Muscle of back (tissue), 11 donors: ENCODE measurements around the gene SDF4. TPM values are rescaled to one million over a fixed set of nuclear protein-coding genes. Genes with fewer than 3 reads are reported as not detected.
"Not testable (repeated sequence)": the region's sequence is repeated elsewhere in the genome, so short reads cannot be mapped to it uniquely, and the experiment has no call there.

ENCODE experiments used
- DNase-seq, 3 donors: peaks; one replicate each; pipeline versions ENCODE4 v3.0.0 to v3.0.0-alpha.2; 2013
- polyA plus RNA-seq, 10 donors: library from polyadenylated mRNA; unstranded; fragments of 120-200 nt; gene quantifications; one replicate each; pipeline ENCODE4 v1.2.1, GENCODE V29; 2013; ENCODE audit not compliant: insufficient read length in 10 of 10

The SDF4 gene
- polyA plus RNA-seq, 10 donors, result 73.5 to 121 (median 88.5) TPM

DNA sequence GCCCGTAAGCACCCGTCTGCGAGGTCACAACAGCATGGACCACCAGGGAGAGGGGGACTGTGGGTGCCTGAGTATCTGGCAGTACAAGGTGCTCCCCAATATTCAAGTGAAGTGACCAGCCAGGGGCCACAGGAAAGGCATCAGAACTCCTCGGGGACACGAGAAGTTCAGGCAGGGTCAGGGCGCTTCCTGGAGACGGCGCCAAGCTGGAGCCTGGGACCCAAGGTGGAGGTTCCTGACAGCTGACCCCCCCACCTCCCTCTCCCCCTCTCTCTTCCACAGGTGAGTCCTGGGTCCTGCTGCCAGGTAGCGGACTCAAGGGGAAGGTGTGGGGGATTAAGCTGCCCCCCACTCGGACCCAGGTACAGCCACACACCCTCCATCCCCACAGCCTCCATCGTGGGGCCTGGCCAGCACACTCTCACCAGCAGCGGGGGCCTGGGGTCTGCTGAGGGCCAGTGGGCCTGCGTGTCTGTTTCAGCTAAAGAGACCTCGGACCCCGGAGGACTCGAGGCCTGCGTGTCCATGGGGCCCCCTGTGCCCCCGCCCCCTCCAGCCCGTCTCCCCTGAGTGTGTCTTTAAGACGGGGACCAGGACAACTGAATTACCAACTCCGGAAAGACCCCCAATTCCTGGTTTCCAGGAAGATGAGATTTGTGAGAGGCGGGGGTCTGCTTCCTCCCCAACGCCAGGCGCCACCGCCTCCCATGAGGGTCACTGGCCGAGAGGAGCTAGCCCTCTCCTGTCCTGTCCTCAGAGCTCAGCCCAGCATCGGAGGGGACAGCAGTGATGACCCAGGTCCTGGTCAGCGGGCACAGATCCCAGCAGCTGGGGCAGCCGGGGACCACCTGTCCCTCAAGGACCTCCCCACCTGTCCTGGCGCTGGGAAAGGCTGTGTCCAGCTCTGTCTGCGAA lies 31.6 kb downstream of the SDF4 start:
- DNase-seq, result no peak

DNA sequence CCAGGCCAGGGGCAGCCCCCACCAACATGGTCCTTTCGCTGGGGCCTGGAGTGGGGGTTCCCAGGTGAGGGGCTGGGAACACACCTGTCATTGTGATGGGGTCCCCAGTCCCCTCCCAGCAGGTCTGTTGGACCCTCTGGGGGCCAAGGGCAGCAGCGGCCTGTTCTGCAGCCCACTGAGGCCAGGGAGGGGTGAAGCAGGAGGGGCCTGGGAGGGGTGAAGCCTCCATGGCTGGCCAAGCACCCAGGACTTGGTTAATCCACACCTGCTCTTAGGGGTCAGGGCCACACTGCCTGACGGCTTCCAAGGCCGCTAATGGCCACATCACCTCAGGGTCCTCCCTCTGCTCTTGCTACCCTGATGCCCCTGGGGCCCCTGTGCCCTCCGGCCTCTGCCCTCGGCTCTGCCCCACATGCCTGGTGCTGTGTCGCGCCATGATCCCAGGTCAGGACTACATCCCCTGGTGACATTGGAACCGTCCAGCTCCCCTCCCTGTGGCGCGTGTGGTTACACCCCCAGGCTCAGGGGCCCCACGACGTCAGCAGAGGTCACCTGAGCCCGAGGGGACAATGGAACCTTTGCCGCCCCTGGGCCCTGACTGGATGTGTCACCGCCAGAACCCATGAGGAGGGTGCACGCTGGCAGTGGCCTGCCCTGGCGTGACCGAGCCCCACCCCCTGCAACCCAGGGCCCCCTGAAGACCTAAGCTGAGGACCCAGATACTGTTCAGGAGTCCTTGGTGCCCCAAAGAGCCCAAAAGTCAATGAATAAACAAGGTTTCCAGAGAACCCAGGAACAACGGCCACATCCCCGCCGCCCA lies 32.5 kb downstream of the SDF4 start:
- no peak for DNase-seq

DNA sequence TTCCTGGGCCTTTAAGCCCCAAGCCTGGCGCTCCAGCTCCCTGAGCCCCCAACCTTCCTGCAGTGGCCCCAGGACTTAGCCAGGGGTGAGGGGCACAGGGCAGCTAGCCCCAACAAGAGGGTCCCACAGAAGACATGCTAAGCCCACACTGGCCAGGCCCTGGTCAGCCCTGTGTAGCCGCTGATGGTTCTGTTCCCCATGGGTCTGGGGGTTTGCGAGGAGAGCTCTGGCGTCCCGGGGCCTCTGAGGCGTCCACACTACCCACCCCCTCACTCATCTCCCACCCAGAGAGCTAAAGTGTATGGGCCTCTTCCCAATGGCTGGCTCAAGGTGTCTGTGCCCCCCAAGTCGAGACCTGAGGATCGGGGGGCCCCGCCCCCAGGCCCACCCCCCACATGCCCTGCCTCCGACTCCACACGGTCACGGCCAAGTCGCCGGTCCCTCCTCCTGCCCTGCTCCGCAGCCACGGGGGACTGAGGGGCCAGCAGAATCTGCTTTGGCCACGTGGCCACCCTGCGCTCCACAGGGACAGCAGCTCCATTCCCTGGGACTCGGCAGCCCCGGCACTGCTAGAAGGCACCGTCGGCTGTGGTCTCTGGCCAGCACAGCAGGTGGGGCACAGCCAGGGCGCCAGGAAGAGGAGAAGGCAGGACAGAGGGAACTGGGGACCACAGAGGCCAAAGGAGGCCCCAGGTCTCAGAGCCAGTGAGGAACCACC lies 33.2 kb downstream of the SDF4 start:
- DNase-seq, result no peak

DNA sequence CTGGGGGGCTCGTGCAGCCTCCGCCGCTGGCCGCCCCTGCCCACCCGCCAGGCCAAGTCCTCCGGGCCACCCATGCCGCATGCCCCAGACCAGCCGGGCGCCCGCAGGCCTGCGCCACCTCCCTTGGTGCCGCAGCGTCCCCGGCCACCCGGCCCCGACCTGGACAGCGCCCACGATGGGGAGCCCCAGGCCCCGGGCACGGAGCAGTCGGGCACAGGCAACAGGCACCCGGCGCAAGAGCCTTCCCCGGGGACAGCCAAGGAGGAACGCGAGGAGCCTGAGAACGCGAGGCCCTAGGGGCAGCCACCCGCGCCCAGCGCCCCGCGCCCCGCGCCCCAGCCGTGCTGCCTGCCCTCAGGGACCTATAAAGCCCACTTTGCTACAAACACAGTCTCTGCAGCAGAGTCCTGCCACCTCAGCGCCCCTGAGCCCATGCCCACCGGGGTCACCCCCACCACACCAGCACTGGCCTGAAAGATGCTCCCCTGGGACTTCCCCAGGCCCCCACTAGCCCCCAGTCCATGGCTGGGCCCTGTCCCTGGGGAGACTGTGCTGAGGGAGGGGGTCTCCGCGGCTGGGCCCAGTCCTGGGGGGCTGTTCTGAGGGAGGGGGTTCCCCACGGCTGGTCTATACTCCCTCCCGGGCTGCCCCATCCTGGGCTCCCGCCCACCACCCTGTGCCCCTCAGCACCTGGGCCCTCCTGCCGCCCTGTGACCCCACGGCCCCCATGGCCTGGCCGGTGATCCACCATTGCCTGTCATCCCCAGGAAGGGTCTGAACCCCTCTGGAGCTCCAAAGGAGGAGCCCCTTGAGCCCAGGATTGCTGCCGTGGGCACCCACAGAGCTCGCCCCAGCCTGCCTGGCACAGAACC lies 34.0 kb downstream of the SDF4 start:
- no peak for DNase-seq

DNA sequence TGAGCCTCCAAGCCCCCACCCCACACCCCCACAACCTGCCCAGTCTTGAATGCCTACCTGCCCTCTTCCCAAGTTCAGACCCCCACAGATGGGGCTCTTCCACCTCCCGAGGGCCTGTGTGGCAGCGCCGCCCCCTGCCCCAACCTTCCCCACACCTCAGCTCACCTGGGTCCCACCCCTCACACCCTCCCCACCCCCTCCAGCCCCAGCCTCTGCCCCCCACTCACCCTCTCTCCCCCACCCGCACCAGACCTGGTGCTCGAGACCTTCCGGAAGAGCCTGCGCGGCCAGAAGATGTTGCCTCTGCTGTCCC lies 34.7 kb downstream of the SDF4 start:
- DNase-seq, result no peak

DNA sequence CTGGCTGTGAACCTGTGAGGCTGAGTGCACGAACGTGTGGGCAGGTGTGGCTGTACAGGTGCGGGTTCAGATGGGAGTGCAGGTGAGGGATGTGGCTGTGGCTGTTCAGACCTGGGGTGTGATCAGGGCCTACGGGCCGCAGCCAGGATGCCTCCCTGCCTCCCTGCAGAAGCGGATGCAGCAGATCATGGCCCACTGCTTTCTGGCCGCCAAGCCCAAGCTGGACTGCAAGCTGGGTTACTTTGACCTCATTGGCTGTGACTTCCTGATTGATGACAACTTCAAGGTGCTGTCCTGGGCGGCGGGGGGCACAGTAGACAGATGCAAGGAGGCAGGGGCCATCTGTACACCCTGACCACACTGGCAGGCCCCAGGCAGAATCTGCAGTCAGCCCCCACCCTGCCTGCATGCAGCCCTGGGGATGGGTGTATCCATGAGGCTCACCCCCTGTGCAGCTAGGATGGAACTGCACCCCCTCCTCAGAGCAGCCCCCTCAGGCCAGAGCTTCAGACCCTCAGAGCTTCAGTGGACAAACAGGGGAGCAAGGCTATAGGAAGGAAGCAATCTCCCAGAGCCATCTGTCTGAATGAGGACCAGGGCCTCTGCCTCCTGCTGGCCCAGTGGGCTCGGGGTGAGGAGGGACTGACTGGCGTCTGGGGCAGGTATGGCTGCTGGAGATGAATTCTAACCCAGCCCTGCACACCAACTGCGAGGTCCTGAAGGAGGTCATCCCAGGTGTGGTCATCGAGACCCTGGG lies 35.2 kb downstream of the SDF4 start:
- no peak for DNase-seq

DNA sequence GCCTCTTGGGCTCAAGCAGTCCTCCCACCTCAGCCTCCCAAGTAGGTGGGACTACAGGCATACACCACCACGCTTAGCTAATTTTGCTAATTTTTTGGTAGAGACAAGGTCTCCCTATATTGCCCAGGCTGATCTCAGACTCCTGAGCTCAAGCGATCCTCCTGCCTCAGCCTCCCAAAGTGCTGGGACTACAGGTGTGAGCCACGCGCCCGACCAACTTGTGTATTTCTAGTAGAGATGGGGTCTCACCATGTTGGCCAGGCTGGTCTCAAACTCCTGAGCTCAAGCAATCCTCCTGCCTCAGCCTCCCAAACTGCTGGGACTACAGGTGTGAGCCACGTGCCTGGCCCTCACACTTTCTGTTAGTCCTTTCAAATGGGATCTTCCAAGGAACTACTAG lies 36.1 kb downstream of the SDF4 start:
- DNase-seq, result not testable (repeated sequence)

DNA sequence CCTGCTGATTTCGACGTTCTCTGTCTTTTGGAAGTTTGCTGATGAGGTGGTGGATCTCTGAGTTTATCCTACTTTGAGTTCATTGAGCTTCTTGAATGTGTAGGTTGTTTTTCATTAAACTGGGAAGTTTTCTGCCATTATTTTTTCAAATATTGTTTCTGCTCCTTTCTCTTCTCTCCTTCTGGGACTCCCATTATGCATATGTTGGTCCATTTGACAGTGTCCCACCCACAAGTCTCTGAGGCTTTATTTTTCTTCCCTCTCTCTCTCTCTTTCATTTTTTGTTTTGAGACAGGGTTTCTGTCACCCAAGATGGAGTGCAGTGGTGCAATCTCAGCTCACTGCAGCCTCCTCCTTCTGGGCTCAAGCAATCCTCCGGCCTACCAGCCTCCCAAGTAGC lies 37.1 kb downstream of the SDF4 start:
- no peak for DNase-seq

DNA sequence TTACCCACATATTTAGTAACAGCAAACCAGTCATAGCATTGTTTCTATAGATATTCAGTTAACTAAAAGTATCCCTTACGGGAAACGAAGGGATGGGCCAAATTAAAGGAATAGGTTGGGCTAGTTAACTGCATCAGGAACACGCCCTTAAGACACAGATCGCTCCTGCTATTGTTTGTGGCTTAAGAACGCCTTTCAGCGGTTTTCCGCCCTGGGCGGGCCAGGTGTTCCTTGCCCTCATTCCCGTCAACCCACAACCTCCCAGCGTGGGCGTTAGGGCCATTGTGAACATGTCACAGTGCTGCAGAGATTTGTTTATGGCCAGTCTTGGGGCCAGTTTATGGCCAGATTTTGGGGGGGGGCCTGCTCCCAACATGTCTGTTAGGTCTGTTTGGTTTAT lies 40.1 kb downstream of the SDF4 start:
- no peak for DNase-seq

DNA sequence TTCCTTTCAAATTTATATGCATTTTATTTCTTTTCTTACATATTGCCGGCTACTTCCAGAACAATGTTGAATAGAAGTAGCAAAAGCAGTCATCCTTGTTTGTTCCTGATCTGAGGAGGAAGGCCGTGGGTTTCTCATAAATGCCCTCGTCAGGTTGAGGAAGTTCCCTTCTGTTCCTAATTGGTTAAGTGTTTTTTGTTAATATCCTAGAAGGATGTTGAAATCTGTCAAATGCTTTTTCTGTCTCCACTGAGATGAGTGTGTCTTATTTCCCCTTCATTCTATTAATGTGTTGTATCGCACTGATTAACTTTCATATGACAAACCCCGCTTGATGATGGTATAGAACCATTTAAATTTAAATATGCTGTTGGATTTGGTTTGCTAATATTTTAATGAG lies 42.7 kb downstream of the SDF4 start:
- DNase-seq, result no peak

DNA sequence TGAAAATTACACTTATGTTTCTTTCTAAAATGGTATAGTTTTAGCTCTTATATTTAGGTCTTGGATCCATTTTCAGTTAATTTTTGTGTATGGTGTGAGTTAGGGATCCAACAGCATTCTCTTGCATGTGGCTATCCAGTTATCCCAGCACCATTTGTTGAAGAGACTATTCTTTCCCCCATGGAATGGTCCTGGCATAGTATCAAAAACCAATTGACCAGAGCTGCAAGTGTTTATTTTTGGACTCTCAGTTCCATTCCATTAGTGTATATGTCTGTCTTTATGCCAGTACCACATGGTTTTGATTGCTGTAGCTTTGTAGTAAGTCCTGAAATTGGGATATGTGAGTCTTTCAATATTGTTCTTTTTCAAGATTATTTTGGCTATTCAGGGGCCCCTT lies 43.9 kb downstream of the SDF4 start:
- no peak for DNase-seq

DNA sequence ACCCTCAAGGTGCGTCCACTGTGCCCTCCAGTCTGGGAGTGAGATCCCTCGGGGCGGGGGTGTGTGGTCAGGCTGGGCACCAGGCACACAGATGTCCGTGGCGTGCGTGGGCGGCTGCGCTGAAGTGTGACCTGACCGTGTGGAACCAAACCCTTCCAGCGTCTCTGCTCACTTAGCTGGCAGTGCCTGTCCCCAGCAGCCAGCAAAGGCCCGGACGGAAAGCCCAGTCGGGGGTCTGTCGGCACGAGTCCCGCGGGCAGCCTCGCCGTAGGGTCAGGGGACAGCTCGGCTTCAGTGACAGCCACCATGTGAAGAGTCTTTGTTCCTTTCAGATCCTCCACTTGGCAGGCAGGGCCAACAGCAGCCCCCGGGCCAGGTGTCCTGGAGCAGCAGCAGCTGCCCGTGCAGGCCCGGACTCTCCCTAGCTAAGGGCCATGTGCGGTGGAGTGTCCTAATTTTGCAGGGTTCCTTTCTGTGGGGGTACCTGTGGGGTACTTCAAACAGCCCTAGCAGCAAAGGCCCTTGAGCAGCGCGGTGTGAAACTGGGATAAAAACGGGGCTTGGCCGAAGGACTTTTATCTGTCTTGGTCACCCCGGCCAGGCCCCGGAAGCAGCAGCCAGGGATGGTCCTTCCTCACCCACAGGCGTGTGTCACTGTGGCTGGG lies 46.6 kb downstream of the SDF4 start:
- DNase-seq, result peak in 1 of 3 donors; percentile 29

DNA sequence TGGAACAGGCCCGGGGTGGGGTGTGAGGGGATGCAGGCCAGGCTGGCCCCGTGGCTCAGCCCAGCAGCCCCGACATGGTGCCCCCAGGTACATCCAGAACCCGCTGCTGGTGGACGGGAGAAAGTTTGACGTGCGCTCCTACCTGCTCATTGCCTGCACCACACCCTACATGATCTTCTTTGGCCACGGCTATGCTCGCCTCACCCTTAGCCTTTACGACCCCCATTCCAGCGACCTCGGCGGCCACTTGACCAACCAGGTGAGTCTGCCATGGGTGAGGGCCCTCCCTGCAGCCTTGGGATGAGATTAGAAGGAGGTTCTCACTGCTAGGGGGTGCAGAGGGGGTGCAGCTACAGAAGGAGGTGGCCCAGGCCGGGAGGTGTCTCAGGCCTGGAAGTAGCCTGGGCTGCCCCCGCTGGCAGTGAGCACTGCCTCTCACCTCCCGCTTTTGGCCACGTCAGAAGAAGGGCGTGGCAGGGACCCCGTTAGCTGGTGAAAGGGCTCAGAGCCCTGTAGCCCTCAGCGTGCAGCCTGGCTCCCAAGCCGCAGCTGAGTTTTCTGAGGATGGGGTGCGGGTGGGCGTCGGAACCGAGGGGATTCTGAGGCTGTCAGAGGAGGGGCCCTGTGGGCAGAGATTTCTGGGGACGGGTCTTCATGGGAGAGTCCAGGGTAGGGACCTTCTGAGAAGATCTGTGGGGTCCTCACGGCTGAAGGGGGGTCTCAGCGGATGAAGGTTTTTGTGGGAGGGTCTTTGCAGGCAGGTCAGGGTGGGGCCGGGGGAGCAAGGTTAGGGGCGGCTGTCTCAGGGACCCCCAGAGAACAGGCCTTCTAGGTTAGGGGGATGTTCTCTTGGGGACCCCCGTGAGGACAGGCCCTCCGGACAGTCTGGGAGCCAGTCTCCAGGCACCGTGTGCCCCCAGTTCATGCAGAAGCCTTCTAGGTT lies 47.7 kb downstream of the SDF4 start:
- no peak for DNase-seq

DNA sequence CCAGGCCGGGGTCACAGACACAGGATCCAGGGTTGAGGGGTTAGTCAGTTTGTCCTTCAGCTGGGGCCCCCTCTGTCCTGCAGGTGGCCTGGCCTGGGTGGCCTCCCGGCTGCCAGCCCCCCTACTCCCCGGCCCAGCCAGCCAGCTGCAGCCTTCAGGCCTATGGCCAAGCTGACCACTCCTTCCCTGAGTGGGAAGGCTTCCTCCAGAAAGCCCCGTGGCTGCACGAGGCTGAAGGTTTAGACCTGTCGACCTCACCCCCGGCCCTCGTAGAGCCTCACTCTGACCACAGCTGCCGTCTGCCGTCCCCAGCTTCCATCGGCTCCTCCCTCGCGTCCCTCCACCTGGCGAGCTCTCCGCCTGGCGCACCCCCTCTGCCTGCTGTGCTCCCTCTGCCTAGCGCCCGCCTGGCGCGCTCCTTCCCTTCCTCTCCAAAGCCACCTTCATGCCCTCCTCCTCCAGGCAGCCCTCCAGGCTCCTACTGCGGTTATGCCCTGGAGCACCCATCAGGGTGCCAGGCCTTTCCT lies 48.5 kb downstream of the SDF4 start:
- DNase-seq, result peak in 1 of 3 donors; percentile 70

DNA sequence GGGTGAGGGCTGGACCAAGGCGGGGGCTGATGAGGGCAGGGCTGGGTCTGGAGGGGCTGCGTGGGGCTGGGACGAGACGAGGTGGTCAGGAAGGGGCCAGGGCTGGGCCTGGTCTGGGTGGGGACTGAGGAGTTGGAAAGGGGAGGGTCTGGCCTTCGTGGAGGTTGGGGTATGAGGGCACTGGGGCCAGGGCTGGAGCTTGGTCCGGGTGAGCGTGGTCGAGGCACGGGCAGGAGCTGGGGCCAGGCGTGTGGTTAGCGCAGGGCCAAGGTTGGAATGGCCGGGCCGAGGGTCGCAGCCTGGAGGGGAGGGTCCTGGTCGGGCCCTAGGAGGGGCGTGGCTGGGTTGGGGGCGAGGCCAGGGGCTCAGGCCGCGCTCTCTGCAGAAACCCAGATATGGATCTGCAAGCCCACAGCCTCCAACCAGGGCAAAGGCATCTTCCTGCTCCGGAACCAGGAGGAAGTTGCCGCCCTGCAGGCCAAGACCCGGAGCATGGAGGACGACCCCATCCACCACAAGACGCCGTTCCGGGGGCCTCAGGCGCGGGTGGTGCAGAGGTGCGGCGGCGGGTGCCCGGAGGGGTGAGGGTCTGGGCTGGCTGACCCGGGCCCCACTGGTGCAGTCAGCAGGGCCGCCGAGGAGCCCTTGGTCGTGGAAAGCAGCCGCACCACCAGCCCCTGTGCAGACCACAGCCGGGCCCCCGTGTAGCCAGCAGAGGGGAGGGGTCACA lies 49.1 kb downstream of the SDF4 start:
- DNase-seq, result no peak

DNA sequence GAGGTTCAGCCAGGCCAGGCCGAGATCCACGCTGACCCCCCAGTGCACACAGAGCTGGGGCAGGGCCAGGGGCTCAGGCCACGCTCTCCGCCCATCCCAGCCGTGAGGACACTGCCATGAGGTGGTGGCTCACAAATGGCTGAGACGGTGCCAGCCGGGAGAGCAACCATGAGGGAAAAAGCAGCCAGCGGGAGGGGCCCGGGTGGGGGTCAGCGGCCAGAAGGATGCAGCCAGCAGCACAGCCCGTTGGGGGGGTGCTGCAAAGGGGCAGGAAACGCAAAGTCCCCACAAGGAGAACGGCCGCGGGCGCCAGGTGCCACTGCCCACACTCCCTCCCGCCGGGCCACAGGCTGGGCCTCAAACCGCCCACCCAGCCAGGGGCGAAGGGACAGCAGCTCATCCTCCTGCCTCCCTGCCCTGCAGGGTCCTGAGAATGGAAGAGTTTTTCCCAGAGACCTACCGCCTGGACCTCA lies 49.8 kb downstream of the SDF4 start:
- DNase-seq, result no peak

DNA sequence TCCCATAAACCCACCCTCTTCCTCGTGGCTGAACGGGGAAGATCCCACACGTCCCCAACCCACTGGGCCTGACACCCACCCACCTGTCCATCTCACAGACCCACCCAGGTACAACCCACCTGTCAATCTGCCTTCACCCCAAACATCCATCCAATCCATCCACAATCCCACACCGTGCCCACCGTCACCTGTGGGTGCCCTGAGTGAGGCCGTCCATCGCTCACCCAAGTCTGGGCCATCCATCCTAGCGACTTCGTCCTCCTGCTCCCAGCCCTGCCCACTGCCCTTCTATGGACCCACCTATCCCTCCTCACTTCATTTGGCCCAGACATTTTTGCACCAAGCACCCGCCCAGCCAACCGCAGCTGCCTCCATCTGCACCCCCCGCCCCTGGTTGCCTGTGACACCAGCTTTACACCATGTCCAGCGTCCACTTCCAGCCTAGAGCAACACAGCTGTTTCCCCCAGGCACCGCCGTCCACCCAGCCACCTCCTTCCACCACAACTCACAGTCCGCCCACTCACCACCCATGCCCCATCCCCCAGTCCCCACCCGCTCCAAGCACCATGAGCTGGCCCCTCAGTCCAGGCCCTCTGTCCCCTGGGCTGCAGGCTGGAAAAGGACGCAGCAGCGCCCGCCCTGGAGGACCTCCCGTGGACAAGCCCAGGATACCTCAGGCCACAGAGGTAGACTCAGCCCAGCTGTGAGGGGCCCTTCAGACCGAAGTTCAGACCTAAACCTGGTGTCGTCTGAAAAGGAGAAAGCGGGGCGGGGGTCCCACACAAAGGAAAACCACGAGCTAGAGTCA lies 50.5 kb downstream of the SDF4 start:
- peak in 1 of 3 donors; percentile 44 for DNase-seq
